Erythroblast (primary cell): ENCODE data around the gene ORC1.

ENCODE experiments used
- DNase-seq, 2 experiments: peaks; one replicate each; lab custom pipeline; 2025; lab: John Stamatoyannopoulos, UW
- GATA1 ChIP-seq: IDR thresholded peaks from 2 replicates; pipeline ENCODE4 v1.6.1; 2011; ENCODE audit warnings: low read depth, mild to moderate bottlenecking, control low read depth, low read length, moderate library complexity
- POLR2A ChIP-seq: IDR thresholded peaks from 2 replicates; pipeline ENCODE4 v1.6.1; 2011; ENCODE audit warnings: mild to moderate bottlenecking, low read length

The ORC1 gene

DNA sequence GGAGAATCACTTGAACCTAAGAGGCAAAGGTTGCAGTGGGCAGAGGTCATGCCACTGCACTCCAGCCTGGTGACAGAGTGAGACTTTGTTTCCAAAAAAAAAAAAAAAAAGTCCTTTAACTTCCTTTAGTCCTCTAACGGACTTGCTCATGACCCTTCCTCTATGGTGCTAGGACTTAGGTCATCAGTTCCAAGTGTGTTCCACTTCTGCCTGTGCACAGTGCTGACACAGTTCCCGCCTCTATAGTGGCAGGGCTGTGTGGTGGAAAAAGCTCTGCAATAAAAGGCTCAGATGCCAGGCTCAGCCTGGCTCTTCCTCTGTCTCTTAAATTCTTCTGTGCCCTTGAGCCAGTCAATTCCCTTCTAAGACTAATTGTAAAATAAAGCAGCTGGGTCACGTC, 60.2 kb downstream of the ORC1 start:
- no peak for DNase-seq
- TF ChIP-seq GATA1 (no peak), POLR2A (no peak)

- TF ChIP-seq POLR2A, result no peak
- no peak for TF ChIP-seq GATA1
- DNase-seq, result no peak
These were observed 62.5 kb downstream of the ORC1 start for GRCh38 chr1:52341655-52342260.

DNA sequence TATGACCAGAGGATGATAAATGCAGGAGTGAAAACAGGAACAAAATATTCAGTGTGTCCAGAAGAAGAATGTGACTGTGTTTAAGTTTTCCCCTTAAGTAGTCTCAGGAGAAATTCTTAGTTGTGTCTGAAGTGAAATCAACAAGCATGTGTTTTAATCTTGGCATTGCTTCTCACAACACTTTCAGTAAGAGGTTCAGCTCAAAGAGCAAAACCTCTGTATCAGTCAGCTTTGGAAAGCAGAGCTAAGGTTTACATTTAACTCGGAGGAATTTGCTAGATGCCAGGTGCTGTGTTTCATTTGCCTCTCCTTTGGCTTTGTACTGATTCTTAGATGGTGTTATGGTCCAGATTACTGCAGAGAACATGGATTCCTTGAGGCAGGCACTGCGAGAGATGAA, 66.8 kb downstream of the ORC1 start:
- no peak for TF ChIP-seq POLR2A
- no peak for TF ChIP-seq GATA1
- no peak for DNase-seq

- no peak for TF ChIP-seq POLR2A
- TF ChIP-seq GATA1, result no peak
- DNase-seq, result no peak
These were observed 69.2 kb downstream of the ORC1 start for GRCh38 chr1:52334906-52335528.

DNA sequence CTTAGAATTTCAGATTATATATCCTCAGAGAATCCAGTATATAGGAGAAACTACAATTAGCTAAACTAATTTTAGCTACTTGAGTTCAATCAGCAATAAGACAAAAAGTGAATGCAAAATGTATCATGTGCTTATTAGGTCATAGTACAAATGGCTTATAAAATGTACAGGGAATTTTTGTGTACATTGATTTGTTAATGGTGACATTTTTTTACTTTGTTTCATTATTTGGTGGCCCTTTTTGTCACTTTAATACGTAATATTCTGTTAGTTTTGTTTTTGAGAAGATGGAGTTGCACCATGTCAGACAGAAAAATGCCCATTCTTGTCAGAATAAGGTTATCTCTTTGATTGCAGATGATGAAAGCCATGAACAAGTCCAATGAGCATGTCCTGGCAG, 71.8 kb downstream of the ORC1 start:
- DNase-seq, result no peak
- TF ChIP-seq GATA1 (no peak), POLR2A (no peak)

GRCh38 chr1:52328615-52329014, 75.6 kb downstream of the ORC1 start:
- DNase-seq, result no peak

DNA sequence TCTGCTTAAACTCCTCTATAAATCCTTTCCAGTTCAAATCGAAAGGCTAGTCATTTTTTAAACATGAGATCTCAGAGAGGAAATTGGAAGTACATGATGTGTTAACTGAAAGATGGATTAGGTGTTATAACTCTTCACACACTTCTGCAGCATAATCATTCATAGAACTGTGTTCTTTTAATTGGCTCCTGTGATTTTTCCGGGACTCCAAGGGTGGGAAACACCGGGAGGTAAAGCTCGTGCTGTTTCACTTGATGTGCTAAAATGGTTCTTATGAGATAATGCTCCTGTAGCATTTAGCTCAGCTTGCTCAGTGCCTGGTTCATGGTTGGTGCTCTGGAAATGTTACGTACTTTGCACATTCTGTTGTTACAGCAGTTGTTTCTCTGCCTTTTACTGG, 78.4 kb downstream of the ORC1 start:
- TF ChIP-seq GATA1 (no peak), POLR2A (no peak)
- no peak for DNase-seq

More at GRCh38 chr1:52328615-52329014, 75.6 kb downstream of the ORC1 start:
- TF ChIP-seq GATA1 (no peak), POLR2A (no peak)

DNA sequence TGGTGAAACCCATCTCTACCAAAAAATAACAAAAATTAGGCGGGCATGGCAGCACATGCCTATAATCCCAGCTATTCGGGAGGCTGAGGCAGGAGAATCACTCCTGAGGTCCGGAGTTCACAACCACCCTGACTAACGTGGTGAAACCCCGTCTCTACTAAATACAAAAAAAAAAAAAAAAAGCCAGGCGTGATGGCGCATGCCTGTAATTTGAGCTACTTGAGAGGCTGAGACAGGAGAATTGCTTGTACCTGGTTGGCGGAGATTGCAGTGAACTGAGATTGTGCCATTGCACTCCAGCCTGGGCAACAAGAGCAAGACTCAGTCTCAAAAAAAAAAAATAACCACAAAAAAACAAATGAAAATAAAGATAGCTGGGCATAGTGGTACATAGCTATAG, 80.5 kb downstream of the ORC1 start:
- TF ChIP-seq GATA1 (no peak), POLR2A (no peak)
- DNase-seq, result no peak
